Loucy (cell line): Measurements from ENCODE around the gene ANGPTL5.

ENCODE experiments used
- EZH2phosphoT487 ChIP-seq: fragments of 200-600 bp; IDR thresholded peaks from 2 replicates; pipeline ENCODE4 v1.6.1; 2018; ENCODE audit warnings: antibody characterized with exemption, mild to moderate bottlenecking, moderate library complexity, borderline replicate concordance
- TF ChIP-seq, protein P1 (sequence below): fragments of 200-600 bp; sonication (generic); conservative IDR thresholded peaks from 2 replicates; pipeline ENCODE4 v1.5.1; 2014; ENCODE audit warnings: mild to moderate bottlenecking, antibody characterized with exemption, low read length

DNA sequence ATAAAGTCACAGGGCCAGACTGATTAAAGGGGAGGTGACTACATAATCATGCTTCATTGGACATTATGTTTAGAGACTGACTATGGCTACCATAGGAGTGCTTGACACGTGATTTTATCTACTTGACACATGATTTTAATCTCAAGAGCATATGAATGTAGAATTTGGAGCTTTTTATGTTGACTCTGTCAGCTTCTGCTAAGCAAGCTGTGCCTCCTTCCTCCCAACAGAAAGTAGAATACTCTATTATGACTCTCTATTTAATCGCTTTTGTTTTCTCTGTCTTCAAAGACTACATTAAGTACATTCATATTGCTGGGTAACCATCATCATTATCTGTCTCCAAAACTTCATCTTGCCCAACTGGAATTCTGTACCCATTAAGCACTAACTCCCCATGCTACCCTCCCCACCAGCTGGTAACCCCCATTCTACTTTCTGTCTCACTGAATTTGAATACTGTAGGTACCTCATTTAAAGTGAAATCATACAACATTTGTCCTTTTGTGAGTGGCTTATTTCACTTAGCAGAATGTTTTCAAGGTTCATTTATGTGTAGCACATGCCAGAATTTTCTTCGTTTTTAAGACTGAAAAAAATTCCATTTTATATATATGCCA, 24.7 kb upstream of the ANGPTL5 start:
- TF ChIP-seq, protein P1, sequence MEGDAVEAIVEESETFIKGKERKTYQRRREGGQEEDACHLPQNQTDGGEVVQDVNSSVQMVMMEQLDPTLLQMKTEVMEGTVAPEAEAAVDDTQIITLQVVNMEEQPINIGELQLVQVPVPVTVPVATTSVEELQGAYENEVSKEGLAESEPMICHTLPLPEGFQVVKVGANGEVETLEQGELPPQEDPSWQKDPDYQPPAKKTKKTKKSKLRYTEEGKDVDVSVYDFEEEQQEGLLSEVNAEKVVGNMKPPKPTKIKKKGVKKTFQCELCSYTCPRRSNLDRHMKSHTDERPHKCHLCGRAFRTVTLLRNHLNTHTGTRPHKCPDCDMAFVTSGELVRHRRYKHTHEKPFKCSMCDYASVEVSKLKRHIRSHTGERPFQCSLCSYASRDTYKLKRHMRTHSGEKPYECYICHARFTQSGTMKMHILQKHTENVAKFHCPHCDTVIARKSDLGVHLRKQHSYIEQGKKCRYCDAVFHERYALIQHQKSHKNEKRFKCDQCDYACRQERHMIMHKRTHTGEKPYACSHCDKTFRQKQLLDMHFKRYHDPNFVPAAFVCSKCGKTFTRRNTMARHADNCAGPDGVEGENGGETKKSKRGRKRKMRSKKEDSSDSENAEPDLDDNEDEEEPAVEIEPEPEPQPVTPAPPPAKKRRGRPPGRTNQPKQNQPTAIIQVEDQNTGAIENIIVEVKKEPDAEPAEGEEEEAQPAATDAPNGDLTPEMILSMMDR: no peak
- TF ChIP-seq EZH2phosphoT487: no peak
